ENCODE results near the gene NPLOC4. TPM values are rescaled to one million over a fixed set of nuclear protein-coding genes. Genes with fewer than 3 reads are reported as not detected.
A peak's percentile ranks its signal among the peaks of the same experiment; 100 is the strongest.

Gene NPLOC4
- total and polyA plus RNA-seq, 2 of the 13 experiments (the other 11 are each of a cell fraction or from before 2014, with no cell fraction given) = 57.0 to 97.0 TPM

DNA sequence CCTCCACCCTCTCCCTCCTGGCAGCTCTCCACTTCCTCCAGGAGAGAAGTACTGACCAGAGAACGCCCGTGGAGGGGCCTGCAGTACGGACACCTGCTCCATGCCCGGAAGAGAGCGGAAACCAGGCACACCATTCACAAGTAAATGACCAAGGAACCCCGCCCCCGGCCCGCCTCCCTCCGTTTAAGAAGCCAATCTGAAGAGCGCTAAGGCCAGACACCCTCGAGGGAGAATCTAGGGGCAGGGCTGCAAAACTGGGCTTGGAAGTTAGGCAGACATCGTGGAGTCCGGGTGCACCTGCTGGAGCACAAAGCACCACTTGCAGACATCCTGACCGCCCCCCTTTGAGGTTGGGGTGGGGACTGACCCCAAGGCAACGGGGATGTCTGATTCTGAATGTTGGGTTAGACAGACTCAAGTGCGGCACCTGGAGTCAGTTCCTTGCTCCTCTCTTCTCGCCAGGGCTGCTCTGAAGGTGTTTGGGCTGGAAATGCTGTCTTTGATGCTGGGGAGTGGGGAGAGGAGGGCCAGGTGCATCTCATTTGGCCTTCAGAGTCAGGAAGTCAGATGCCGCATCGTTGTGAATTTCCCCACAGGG is 83.8 kb downstream of the NPLOC4 start (continued):
- TF ChIP-seq TARDBP (CRISPR knock-in tag; IDR thresholded peaks at IDR 0.05) (0 out of 2 replicates have a peak, but pooled peaks have one; percentile 0), ZFP1 (CRISPR knock-in tag; IDR thresholded peaks at IDR 0.05) (no peak), DMAP1 (CRISPR knock-in tag; IDR thresholded peaks at IDR 0.05) (no peak), ZNF280B (CRISPR knock-in tag; IDR thresholded peaks at IDR 0.05; ENCODE audit: borderline replicate concordance) (no peak; the same call in 1 of the 2 replicates), KLF6 (CRISPR knock-in tag; IDR thresholded peaks at IDR 0.05) (no peak), ZNF563 (CRISPR knock-in tag; IDR thresholded peaks at IDR 0.05) (no peak), ZNF577 (CRISPR knock-in tag; IDR thresholded peaks at IDR 0.05; ENCODE audit: borderline replicate concordance, low read depth) (no peak), ZNF224 (CRISPR knock-in tag; IDR thresholded peaks at IDR 0.05) (no peak), KLF16 (CRISPR knock-in tag; IDR thresholded peaks at IDR 0.05) (no peak), HOXA3 (CRISPR knock-in tag; IDR thresholded peaks at IDR 0.05) (no peak), ZNF256 (CRISPR knock-in tag; conservative IDR thresholded peaks at IDR 0.05) (no peak), PLRG1 (conservative IDR thresholded peaks at IDR 0.05) (no peak), IRX3 (CRISPR knock-in tag; IDR thresholded peaks at IDR 0.05; ENCODE audit: borderline replicate concordance, low read depth) (no peak), NR2F2 (IDR thresholded peaks at IDR 0.05; ENCODE audit: borderline replicate concordance, low read depth) (no peak), ARID2 (CRISPR knock-in tag; IDR thresholded peaks at IDR 0.05; ENCODE audit: borderline replicate concordance) (no peak), ZNF337 (CRISPR knock-in tag; IDR thresholded peaks at IDR 0.05; ENCODE audit: borderline replicate concordance, low read depth) (no peak), ZFAT (CRISPR knock-in tag; conservative IDR thresholded peaks at IDR 0.05) (no peak), ZEB1 (IDR thresholded peaks at IDR 0.05; ENCODE audit: insufficient replicate concordance, low read depth) (no peak), ZNF784 (CRISPR knock-in tag; IDR thresholded peaks at IDR 0.05; ENCODE audit: borderline replicate concordance) (no peak), IRF9 (CRISPR knock-in tag; IDR thresholded peaks at IDR 0.05; ENCODE audit: borderline replicate concordance) (no peak), NR0B2 (CRISPR knock-in tag; IDR thresholded peaks at IDR 0.05) (no peak; the same call in 1 of the 2 replicates), MAFF (IDR thresholded peaks at IDR 0.05; ENCODE audit: low read depth, low read length) (no peak), ZZZ3 (CRISPR knock-in tag; IDR thresholded peaks at IDR 0.05; ENCODE audit: borderline replicate concordance) (no peak)
- TF ChIP-seq, protein P1, sequence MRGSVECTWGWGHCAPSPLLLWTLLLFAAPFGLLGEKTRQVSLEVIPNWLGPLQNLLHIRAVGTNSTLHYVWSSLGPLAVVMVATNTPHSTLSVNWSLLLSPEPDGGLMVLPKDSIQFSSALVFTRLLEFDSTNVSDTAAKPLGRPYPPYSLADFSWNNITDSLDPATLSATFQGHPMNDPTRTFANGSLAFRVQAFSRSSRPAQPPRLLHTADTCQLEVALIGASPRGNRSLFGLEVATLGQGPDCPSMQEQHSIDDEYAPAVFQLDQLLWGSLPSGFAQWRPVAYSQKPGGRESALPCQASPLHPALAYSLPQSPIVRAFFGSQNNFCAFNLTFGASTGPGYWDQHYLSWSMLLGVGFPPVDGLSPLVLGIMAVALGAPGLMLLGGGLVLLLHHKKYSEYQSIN (CRISPR knock-in tag; IDR thresholded peaks at IDR 0.05; ENCODE audit: borderline replicate concordance) = no peak
- TF ChIP-seq, protein P2, sequence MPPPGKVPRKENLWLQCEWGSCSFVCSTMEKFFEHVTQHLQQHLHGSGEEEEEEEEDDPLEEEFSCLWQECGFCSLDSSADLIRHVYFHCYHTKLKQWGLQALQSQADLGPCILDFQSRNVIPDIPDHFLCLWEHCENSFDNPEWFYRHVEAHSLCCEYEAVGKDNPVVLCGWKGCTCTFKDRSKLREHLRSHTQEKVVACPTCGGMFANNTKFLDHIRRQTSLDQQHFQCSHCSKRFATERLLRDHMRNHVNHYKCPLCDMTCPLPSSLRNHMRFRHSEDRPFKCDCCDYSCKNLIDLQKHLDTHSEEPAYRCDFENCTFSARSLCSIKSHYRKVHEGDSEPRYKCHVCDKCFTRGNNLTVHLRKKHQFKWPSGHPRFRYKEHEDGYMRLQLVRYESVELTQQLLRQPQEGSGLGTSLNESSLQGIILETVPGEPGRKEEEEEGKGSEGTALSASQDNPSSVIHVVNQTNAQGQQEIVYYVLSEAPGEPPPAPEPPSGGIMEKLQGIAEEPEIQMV (CRISPR knock-in tag; IDR thresholded peaks at IDR 0.05; ENCODE audit: low read depth) = no peak

All from HepG2 (cell line).